HepG2 (cell line): ENCODE results near the gene PRM3. TPM values are rescaled to one million over a fixed set of nuclear protein-coding genes. Genes with fewer than 3 reads are reported as not detected.

Experiments used
- CBFB ChIP-seq: sonication (generic); formaldehyde crosslinking; IDR thresholded peaks from 2 replicates; pipeline ENCODE4 v1.4.0; 2020; ENCODE audit warnings: missing genetic modification reagents
- HNF4A ChIP-seq: sonication (generic); formaldehyde crosslinking; IDR thresholded peaks from 2 replicates; pipeline ENCODE4 v1.4.0; 2020; ENCODE audit warnings: missing genetic modification reagents
- KDM3A ChIP-seq: IDR thresholded peaks from 2 replicates; pipeline ENCODE4 v1.6.1; 2018; ENCODE audit warnings: low read depth, missing compliant biosample characterization
- MAX ChIP-seq: IDR thresholded peaks from 2 replicates; pipeline ENCODE4 v1.6.1; 2012; ENCODE audit warnings: inconsistent platforms
- MEIS1 ChIP-seq: sonication (generic); formaldehyde crosslinking; IDR thresholded peaks from 2 replicates; pipeline ENCODE4 v1.9.0; 2021; ENCODE audit warnings: mild to moderate bottlenecking, missing genetic modification reagents, moderate library complexity, borderline replicate concordance
- NFIB ChIP-seq: sonication (generic); formaldehyde crosslinking; IDR thresholded peaks from 2 replicates; pipeline ENCODE4 v1.9.0; 2021; ENCODE audit warnings: missing genetic modification reagents, mild to moderate bottlenecking, borderline replicate concordance
- PAF1 ChIP-seq: IDR thresholded peaks from 2 replicates; pipeline ENCODE4 v1.6.1; 2016; ENCODE audit warnings: missing genetic modification reagents, missing compliant biosample characterization
- PHF8 ChIP-seq: sonication (generic); formaldehyde crosslinking; IDR thresholded peaks from 2 replicates; pipeline ENCODE4 v1.5.0; 2020; ENCODE audit warnings: missing genetic modification reagents
- RAD51 ChIP-seq: fragments of 450-650 bp; IDR thresholded peaks from 2 replicates; pipeline ENCODE4 v1.6.1; 2016; ENCODE audit warnings: borderline replicate concordance
- SAFB2 ChIP-seq: sonication (generic); formaldehyde crosslinking; IDR thresholded peaks from 2 replicates; pipeline ENCODE4 v1.5.1; 2020; ENCODE audit warnings: missing genetic modification reagents, low read depth, mild to moderate bottlenecking, borderline replicate concordance
- SMAD1 ChIP-seq: sonication (generic); formaldehyde crosslinking; IDR thresholded peaks from 2 replicates; pipeline ENCODE4 v1.4.0; 2020; ENCODE audit warnings: missing genetic modification reagents, low read depth, mild to moderate bottlenecking, borderline replicate concordance
- TEAD3 ChIP-seq: optimal IDR thresholded peaks from 2 replicates; pipeline ENCODE3; 2016; ENCODE audit warnings: borderline replicate concordance
- UBTF ChIP-seq: sonication (generic); formaldehyde crosslinking; IDR thresholded peaks from 2 replicates; pipeline ENCODE4 v1.4.0; 2020; ENCODE audit warnings: mild to moderate bottlenecking, missing genetic modification reagents
- ZKSCAN8 ChIP-seq: IDR thresholded peaks from 2 replicates; pipeline ENCODE4 v1.6.1; 2016; ENCODE audit warnings: borderline replicate concordance, missing genetic modification reagents, missing compliant biosample characterization
- ZNF143 ChIP-seq: sonication (generic); formaldehyde crosslinking; IDR thresholded peaks from 2 replicates; pipeline ENCODE4 v1.4.0; 2020; ENCODE audit warnings: missing genetic modification reagents
- ZNF430 ChIP-seq: sonication (generic); formaldehyde crosslinking; IDR thresholded peaks from 2 replicates; pipeline ENCODE4 v1.9.0; 2021; ENCODE audit warnings: mild to moderate bottlenecking, missing genetic modification reagents
- ZNF513 ChIP-seq: sonication (generic); formaldehyde crosslinking; conservative IDR thresholded peaks from 2 replicates; pipeline ENCODE4 v1.5.0; 2020; ENCODE audit warnings: missing genetic modification reagents
- ZNF569 ChIP-seq: sonication (generic); formaldehyde crosslinking; IDR thresholded peaks from 2 replicates; pipeline ENCODE4 v1.5.0; 2020; ENCODE audit warnings: mild to moderate bottlenecking, missing genetic modification reagents, moderate library complexity, borderline replicate concordance
- ZNF615 ChIP-seq: sonication (generic); formaldehyde crosslinking; IDR thresholded peaks from 2 replicates; pipeline ENCODE4 v1.5.0; 2020; ENCODE audit warnings: mild to moderate bottlenecking, missing genetic modification reagents, borderline replicate concordance
- polyA plus RNA-seq, 8 experiments: library from polyadenylated mRNA; depleted of rRNA in 3 of 8; stranded (reverse) in 7 of 8; unstranded in 1 of 8; fragments of >200 nt; fragmentation: Illumina TruSeq in 4 of 8; extraction: Trizol in 4 of 8; gene quantifications; 2 replicates each; pipeline versions ENCODE4 v1.2.1 to v1.2.3, GENCODE V29; 2011 to 2016; ENCODE audit warnings: low read depth in 4 of 8, missing spikeins in 1 of 8, mixed read lengths in 1 of 8; ENCODE audit not compliant: insufficient read depth in 1 of 8
- total RNA-seq, 5 experiments: library from RNA; depleted of rRNA; stranded (reverse); fragments of >200 nt; fragmentation: Illumina TruSeq; extraction: Trizol; gene quantifications; 2 replicates each; pipeline ENCODE4 v1.2.3, GENCODE V29; 2016; ENCODE audit warnings: low read depth in 1 of 5
- TF ChIP-seq, protein P1 (sequence below): IDR thresholded peaks from 2 replicates; pipeline ENCODE4 v1.6.1; 2016; ENCODE audit warnings: low read depth, borderline replicate concordance

PRM3 gene
- total and polyA plus RNA-seq, 2 of the 13 experiments (the other 11 are each of a cell fraction or from before 2014, with no cell fraction given), result not detected

DNA sequence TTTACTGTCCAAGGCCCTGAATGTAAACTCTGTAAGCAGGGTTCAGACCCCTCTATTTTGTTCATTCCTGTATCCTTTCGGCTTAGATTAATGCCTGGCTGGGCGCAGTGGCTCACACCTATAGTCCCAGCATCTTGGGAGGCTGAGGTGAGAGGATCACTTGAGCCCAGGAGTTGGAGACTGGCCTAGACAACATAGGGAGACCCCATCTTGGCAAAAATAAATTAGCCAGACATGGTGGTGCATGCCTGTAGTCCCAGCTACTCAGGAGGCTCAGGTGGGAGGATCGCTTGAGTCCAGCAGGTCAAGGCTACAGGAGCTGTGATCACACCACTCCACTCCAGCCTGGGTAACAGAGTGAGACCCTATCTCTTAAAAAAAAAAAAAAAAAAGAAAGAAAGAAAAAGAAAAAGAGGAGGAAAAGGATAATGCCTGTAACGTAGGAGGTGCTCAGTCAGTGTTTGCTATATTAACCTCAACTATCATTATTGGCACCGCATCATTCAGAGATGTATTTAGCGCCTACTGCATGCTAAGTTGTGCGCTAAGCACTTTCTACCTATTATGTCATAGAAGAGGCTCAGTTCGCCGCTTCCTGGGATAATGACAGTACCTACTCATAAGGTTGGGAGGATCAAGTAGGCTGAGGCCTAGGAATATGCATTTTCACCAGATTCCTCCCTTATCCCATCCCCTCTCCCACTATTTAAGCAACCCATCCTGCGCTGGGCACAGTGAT lies 22.5 kb downstream of the PRM3 start (continued):
- TF ChIP-seq TEAD3 (CRISPR knock-in tag), result no peak
- 0 out of 2 replicates have a peak, but pooled peaks have one; percentile 13 for TF ChIP-seq NFIB
- TF ChIP-seq ZKSCAN8 (CRISPR knock-in tag), result 0 out of 2 replicates have a peak, but pooled peaks have one; percentile 65
- no peak for TF ChIP-seq RAD51
- TF ChIP-seq SAFB2, result no peak
- TF ChIP-seq HNF4A (CRISPR knock-in tag), result peak; percentile 37; the same call in 1 of the 2 replicates
- TF ChIP-seq KDM3A, result no peak
- 0 out of 2 replicates have a peak, but pooled peaks have one; percentile 7 for TF ChIP-seq ZNF615 (CRISPR knock-in tag)
- TF ChIP-seq ZNF430 (CRISPR knock-in tag), result peak; percentile 32; the same call in 1 of the 2 replicates
- peak; percentile 38; the same call in 1 of the 2 replicates for TF ChIP-seq UBTF
- no peak for TF ChIP-seq ZNF569
- TF ChIP-seq, protein P1, sequence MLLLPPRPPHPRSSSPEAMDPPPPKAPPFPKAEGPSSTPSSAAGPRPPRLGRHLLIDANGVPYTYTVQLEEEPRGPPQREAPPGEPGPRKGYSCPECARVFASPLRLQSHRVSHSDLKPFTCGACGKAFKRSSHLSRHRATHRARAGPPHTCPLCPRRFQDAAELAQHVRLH (CRISPR knock-in tag), result no peak
- no peak for TF ChIP-seq CBFB (CRISPR knock-in tag)
- TF ChIP-seq MAX, result no peak
- no peak for TF ChIP-seq ZNF513 (CRISPR knock-in tag)
- no peak; the same call in none of the 2 replicates for TF ChIP-seq PAF1
- 0 out of 2 replicates have a peak, but pooled peaks have one; percentile 50 for TF ChIP-seq MEIS1
- no peak; the same call in 1 of the 2 replicates for TF ChIP-seq PHF8 (CRISPR knock-in tag)
- no peak for TF ChIP-seq SMAD1 (CRISPR knock-in tag)
- TF ChIP-seq ZNF143 (CRISPR knock-in tag), result no peak
